OCI-LY1 (cell line): ENCODE data around the gene GLRA3.

Experiments
- H2AFZ ChIP-seq: fragments of 200-600 bp; sonication (generic), shearing (Covaris generic); 2 replicates; pipeline ENCODE4 v1.6.0; 2014; ENCODE audit warnings: antibody characterized with exemption, mild to moderate bottlenecking, low read length
- H3F3A ChIP-seq: fragments of 200-600 bp; sonication (generic), shearing (Covaris generic); 2 replicates; pipeline ENCODE4 v1.6.0; 2014; ENCODE audit warnings: mild to moderate bottlenecking, antibody characterized with exemption, low read length, moderate library complexity; ENCODE audit not compliant: insufficient read depth
- H3K27ac ChIP-seq: fragments of 200-600 bp; sonication (generic); 2 replicates; pipeline ENCODE4 v1.5.1; 2014; ENCODE audit warnings: low read length, mixed run types, mild to moderate bottlenecking, low read depth; ENCODE audit not compliant: poor library complexity, severe bottlenecking
- H3K27me3 ChIP-seq: fragments of 200-600 bp; sonication (generic); 2 replicates; pipeline ENCODE4 v1.6.0; 2014; ENCODE audit warnings: antibody characterized with exemption, mild to moderate bottlenecking, low read length, moderate library complexity; ENCODE audit not compliant: insufficient read depth
- H3K36me3 ChIP-seq: fragments of 200-600 bp; sonication (generic); 2 replicates; pipeline ENCODE4 v1.6.1; 2014; ENCODE audit warnings: mild to moderate bottlenecking, antibody characterized with exemption, low read length, moderate library complexity, mixed read lengths; ENCODE audit not compliant: insufficient read depth
- H3K4me1 ChIP-seq: fragments of 200-600 bp; sonication (generic); 2 replicates; pipeline ENCODE4 v1.5.1; 2014; ENCODE audit warnings: mild to moderate bottlenecking, low read length, moderate library complexity; ENCODE audit not compliant: insufficient read depth, severe bottlenecking
- H3K4me2 ChIP-seq: fragments of 200-600 bp; sonication (generic), shearing (Covaris generic); 2 replicates; pipeline ENCODE4 v1.6.1; 2014; ENCODE audit warnings: low read length
- H3K4me3 ChIP-seq: fragments of 200-600 bp; sonication (generic); 2 replicates; pipeline ENCODE4 v1.5.1; 2014; ENCODE audit warnings: low read length, low read depth, mild to moderate bottlenecking, mixed read lengths; ENCODE audit not compliant: poor library complexity, severe bottlenecking
- H3K79me2 ChIP-seq: fragments of 200-600 bp; shearing (Covaris generic); 2 replicates; pipeline ENCODE4 v1.6.1; 2016; ENCODE audit warnings: mixed run types, low read length, mixed read lengths; ENCODE audit not compliant: insufficient read depth
- H3K9ac ChIP-seq: fragments of 200-600 bp; sonication (generic), shearing (Covaris generic); 2 replicates; pipeline ENCODE4 v1.6.1; 2014; ENCODE audit warnings: mild to moderate bottlenecking, low read length, mixed read lengths
- H3K9me2 ChIP-seq: fragments of 200-600 bp; sonication (generic), shearing (Covaris generic); 2 replicates; pipeline ENCODE4 v1.6.1; 2014; ENCODE audit warnings: low read depth, mild to moderate bottlenecking, low read length, mixed read lengths
- H3K9me3 ChIP-seq: fragments of 200-600 bp; shearing (Covaris generic); 2 replicates; pipeline ENCODE4 v1.6.1; 2014; ENCODE audit warnings: low read length, mixed read lengths
- H4K20me1 ChIP-seq: fragments of 200-600 bp; sonication (generic), shearing (Covaris generic); 2 replicates; pipeline ENCODE4 v1.6.0; 2016; ENCODE audit warnings: mild to moderate bottlenecking, low read length; ENCODE audit not compliant: insufficient read depth
- EZH2 ChIP-seq: fragments of 200-600 bp; sonication (generic), shearing (Covaris generic); IDR thresholded peaks from 2 replicates; pipeline ENCODE4 v1.8.0; 2017; ENCODE audit warnings: borderline replicate concordance, mixed run types, mild to moderate bottlenecking, antibody characterized with exemption, low read length, moderate library complexity, mixed read lengths
- TF ChIP-seq, protein P1 (sequence below): fragments of 200-600 bp; sonication (generic), shearing (Covaris generic); IDR thresholded peaks from 2 replicates; pipeline ENCODE4 v1.5.1; 2017; ENCODE audit warnings: mild to moderate bottlenecking, antibody characterized with exemption, low read length, moderate library complexity, mixed read lengths

The GLRA3 gene

DNA sequence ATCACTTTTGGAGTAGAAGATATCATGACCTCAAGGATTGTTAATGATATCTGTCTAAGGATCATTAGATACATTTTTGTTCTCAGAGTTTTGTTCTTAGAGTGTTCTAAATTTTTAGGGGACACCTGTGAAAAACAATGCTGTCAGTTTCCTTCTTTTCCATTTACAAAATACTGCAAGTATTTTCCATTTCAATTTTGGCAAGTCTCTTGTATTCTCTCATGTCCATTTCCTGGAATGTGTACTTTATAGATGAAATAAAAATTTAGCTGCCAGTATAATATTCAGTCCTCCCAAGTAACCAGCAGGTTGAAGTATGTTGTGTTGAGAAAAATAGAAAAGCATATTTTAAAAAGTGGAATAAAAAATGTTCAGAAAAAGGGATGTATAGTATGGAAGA, 188.9 kb downstream of the GLRA3 start:
- no peak for TF ChIP-seq EZH2
- TF ChIP-seq, protein P1, sequence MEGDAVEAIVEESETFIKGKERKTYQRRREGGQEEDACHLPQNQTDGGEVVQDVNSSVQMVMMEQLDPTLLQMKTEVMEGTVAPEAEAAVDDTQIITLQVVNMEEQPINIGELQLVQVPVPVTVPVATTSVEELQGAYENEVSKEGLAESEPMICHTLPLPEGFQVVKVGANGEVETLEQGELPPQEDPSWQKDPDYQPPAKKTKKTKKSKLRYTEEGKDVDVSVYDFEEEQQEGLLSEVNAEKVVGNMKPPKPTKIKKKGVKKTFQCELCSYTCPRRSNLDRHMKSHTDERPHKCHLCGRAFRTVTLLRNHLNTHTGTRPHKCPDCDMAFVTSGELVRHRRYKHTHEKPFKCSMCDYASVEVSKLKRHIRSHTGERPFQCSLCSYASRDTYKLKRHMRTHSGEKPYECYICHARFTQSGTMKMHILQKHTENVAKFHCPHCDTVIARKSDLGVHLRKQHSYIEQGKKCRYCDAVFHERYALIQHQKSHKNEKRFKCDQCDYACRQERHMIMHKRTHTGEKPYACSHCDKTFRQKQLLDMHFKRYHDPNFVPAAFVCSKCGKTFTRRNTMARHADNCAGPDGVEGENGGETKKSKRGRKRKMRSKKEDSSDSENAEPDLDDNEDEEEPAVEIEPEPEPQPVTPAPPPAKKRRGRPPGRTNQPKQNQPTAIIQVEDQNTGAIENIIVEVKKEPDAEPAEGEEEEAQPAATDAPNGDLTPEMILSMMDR = no peak
- H3K9ac ChIP-seq = no peak overlapping the region
- no peaks in the 10 kb centered on the region for H3K9me2 ChIP-seq
- H3K4me3 ChIP-seq = no peak overlapping the region
- H2AFZ ChIP-seq = no peak overlapping the region
- H3K27me3 ChIP-seq = no peaks in the 10 kb centered on the region
- H3K79me2 ChIP-seq = no peaks in the 10 kb centered on the region
- H3K9me3 ChIP-seq = no peaks in the 10 kb centered on the region
- no peaks in the 10 kb centered on the region for H3F3A ChIP-seq
- H4K20me1 ChIP-seq = no peaks in the 10 kb centered on the region
- H3K4me1 ChIP-seq = peaks cover 5% of the 10 kb centered on the region
- H3K36me3 ChIP-seq = no peaks in the 10 kb centered on the region
- no peak overlapping the region for H3K27ac ChIP-seq
- H3K4me2 ChIP-seq = no peak overlapping the region

DNA sequence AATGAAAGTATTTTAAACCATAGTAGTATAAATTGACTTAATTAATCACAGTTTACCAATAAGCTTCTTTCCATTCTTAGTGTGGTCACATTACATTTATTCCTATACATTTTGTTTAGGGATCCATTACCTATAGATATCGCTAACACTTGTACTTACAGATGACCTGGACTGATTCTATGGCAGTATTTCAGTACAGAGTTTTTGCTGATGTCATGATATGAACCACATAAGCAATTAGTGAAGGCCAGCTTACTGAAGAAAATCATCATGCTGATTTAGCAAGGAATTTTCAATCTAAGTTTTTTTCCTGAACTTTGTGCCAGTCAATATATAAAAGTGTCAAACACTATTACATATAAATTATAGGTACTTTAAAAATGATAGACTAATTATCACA, 193.3 kb downstream of the GLRA3 start:
- Histone ChIP-seq H3K4me2 (no peak overlapping the region), H4K20me1 (no peaks in the 10 kb centered on the region)

DNA sequence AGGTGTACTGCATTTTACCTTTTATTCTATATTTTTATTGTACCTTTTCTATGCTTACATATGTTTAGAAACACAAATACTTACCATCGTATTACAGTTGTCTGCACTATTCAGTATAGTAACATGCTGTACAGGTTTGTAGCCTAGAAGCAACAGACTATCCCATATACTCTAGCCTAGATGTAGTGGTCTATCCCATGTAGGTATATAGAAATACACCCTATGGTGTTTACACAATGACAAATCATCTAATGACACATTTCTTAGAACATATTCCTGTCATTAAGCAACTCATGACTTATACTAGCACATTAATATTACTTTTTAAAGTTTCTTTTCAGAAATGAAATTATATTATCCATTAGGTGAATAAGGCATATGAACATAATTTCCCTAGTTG, 195.6 kb downstream of the GLRA3 start:
- Histone ChIP-seq H3K4me3 (no peak overlapping the region), H3K4me2 (no peak overlapping the region), H4K20me1 (no peaks in the 10 kb centered on the region), H3K4me1 (no peaks in the 10 kb centered on the region), H3F3A (no peaks in the 10 kb centered on the region), H3K27ac (no peak overlapping the region), H3K9me2 (no peaks in the 10 kb centered on the region), H3K9me3 (no peaks in the 10 kb centered on the region), H3K27me3 (no peaks in the 10 kb centered on the region), H3K36me3 (no peaks in the 10 kb centered on the region), H3K79me2 (no peaks in the 10 kb centered on the region), H3K9ac (no peak overlapping the region), H2AFZ (no peak overlapping the region)
- TF ChIP-seq, protein P1 = no peak
- no peak for TF ChIP-seq EZH2

More for the DNA sequence above, 193.3 kb downstream of the GLRA3 start:
- no peaks in the 10 kb centered on the region for H3K27me3 ChIP-seq
- H3K27ac ChIP-seq = no peak overlapping the region
- no peaks in the 10 kb centered on the region for H3K36me3 ChIP-seq
- peaks cover 5% of the 10 kb centered on the region for H3K4me1 ChIP-seq
- no peak for TF ChIP-seq EZH2
- TF ChIP-seq, protein P1 = no peak
- H3K9me3 ChIP-seq = no peaks in the 10 kb centered on the region
- H3K4me3 ChIP-seq = no peak overlapping the region
- no peaks in the 10 kb centered on the region for H3K9me2 ChIP-seq
- H3K79me2 ChIP-seq = no peaks in the 10 kb centered on the region
- no peak overlapping the region for H3K9ac ChIP-seq
- H3F3A ChIP-seq = no peaks in the 10 kb centered on the region
- H2AFZ ChIP-seq = no peak overlapping the region
